GM12801 (cell line): ENCODE measurements around the gene NUAK1.

ENCODE experiments used
- TF ChIP-seq, protein P1 (sequence below): IDR thresholded peaks from one replicate; pipeline ENCODE4 v1.5.1; 2011; ENCODE audit warnings: control low read depth; ENCODE audit not compliant: insufficient read length; ENCODE audit errors: extremely low read depth

The NUAK1 gene

DNA sequence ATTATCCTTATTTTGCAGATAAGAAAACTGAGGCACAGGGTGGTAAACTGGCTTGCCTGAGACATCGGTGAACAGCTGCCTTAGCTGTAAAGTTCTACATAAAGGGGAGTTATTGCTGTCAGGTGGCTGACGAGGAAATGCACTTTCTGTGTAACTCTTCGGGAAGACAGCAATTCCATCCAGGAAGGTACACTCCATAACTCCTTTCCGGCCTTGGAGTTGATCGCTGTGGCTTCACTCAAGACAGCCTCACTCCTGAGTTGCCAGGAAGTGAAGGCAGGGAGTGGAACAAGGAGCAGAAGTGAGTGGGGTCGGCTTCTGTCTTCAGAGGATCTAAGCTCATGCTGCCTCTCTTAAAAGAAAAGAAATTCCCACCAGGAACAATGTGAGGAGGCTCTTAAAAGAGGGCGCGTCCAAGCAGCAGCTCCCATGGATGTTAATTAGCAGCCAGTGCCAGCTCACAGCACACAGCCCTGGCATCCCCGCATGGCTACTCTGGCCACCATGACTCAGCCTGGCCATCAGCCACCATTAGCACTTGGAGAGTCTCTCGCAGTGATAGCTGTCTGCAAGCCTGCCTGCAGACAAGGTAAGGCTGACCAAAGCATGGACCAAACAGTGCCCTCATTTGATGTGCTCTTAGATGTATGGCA, 60.3 kb downstream of the NUAK1 start:
- TF ChIP-seq, protein P1, sequence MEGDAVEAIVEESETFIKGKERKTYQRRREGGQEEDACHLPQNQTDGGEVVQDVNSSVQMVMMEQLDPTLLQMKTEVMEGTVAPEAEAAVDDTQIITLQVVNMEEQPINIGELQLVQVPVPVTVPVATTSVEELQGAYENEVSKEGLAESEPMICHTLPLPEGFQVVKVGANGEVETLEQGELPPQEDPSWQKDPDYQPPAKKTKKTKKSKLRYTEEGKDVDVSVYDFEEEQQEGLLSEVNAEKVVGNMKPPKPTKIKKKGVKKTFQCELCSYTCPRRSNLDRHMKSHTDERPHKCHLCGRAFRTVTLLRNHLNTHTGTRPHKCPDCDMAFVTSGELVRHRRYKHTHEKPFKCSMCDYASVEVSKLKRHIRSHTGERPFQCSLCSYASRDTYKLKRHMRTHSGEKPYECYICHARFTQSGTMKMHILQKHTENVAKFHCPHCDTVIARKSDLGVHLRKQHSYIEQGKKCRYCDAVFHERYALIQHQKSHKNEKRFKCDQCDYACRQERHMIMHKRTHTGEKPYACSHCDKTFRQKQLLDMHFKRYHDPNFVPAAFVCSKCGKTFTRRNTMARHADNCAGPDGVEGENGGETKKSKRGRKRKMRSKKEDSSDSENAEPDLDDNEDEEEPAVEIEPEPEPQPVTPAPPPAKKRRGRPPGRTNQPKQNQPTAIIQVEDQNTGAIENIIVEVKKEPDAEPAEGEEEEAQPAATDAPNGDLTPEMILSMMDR = no peak

DNA sequence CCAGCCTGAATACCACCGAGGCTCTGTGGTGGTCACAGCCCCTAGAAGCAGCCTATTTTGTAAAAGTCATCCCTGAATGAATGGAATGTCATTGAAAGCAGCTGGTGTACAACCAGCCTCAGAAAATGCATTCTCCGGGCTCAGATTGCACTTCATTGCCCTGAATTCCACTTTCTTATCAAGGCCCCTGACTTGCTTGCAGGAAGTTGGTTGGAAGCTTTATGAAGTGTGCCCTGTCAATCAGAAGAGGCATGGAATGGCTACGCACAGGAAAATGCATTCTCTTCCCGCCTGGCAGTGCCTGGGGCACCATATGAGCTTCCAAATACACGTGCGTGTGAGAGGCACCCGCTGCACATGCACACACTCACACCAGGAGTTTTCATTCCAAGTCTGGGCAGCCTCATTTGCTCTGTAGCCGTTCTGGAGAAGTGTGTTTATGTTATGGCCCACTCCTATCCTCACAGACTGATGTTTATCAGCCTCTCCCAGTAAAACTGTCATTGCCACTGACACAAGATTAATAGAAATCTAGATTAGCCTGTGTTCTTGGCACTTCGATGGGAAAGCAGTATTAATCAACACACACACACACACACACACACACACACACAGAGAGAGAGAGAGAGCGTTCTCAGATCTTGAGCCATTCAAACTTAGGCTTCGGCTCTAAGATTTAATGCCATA, 63.9 kb downstream of the NUAK1 start:
- TF ChIP-seq, protein P1 = no peak

DNA sequence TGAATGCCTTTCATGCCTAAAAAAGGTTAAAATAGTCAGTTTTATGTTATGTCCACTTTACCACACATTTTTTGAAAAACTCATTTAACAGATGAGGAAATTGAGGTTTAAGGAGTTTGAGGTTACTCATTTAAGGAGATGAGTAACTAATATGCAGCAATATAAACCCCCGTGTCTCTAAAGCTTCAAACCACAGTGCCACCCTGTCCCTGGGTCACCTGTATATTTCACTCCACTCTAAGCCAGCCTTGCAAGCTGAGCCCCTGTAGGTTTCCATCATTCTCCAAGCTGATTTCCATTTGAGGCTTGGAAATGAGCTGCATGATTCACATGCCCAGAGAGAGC, 64.4 kb downstream of the NUAK1 start:
- TF ChIP-seq, protein P1 = no peak

DNA sequence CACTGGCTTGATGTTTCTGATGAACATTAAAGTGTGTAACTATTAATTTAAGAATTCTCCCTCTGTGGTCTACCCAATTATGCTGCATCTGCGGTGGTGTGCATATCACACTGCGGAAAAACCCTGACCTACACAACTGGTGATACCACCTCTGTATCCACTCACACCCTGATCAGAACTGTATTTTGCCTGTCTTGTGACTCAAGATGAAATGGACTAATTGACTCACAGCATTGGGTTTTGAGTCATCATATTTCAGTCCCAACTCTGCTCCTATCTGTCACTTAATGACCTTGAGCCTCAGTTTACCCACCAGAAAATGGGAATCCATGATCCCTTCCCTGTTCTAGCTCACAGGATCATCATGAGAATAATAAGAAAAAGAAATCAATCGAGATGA, 65.6 kb downstream of the NUAK1 start:
- TF ChIP-seq, protein P1 = no peak

DNA sequence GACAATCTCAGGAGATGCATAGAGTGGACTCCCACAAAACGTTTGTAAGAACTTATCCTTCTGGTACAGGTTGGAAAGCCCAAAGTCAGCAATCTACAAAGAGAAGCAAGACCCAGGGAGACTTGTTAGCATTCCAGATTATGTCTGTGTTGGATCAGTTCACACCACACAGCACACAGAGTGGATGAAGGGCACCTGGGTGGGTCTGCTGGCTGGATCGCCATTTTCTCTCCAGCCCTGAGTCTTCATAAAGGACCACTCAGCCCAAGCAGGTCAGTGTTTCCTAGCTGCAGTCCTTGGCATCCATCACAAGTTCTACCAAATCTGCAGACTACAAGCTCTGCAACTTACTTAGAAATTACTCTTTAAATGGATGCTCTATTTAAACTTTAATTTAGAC, 66.0 kb downstream of the NUAK1 start:
- TF ChIP-seq, protein P1 = no peak

DNA sequence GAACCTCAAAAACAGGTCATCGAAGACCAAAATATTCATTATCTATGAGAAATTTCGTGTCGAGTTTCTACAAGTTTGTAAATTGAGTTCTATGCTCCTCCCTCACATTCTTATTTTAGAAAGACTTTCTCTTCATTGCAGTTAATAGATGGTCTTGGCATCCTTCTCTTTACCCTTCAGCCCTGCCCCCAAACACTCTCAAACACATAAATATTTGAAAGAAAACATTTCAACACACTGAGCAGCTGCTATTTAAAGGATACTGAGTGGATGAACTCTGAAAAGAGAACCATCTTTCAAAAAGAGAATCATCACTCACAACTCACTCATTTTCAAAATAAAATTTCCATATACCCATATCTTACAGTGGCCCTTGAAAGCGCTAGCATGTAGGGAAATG, 67.1 kb downstream of the NUAK1 start:
- TF ChIP-seq, protein P1 = no peak

DNA sequence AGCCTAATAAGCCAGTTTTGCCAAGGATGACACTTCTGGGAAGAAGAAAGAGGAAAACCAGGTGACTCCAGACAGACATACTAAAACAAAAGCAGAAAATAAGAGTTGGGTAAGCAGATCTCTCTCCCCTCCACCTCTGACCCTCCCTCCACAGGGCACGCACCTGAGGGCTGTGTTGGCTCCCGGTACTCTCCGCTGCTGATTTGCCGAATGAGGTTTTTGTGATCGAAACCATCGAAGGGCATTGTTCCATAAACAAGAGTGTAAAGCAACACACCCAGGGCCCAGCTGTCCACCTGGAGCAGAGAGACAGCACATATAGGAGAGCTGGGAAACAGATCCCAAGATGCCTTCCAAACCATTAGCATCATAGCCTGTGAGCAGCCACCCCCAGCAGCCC, 68.1 kb downstream of the NUAK1 start:
- TF ChIP-seq, protein P1 = no peak
